GM23248 (cell line): ENCODE results near the gene AKNA. TPM values are rescaled to one million over a fixed set of nuclear protein-coding genes. Genes with fewer than 3 reads are reported as not detected.
A peak's percentile ranks its signal among the peaks of the same experiment; 100 is the strongest.

Experiments
- DNase-seq: peaks from one replicate; pipeline ENCODE4 v3.0.0-alpha.2; 2015
- H2AFZ ChIP-seq: fragments of 200-600 bp; sonication (generic); 2 replicates; pipeline ENCODE4 v1.6.1; 2016; ENCODE audit warnings: antibody characterized with exemption
- H3F3A ChIP-seq: fragments of 200-600 bp; sonication (generic); 2 replicates; pipeline ENCODE4 v1.6.1; 2016; ENCODE audit warnings: mild to moderate bottlenecking, antibody characterized with exemption, mixed run types; ENCODE audit not compliant: insufficient read depth
- H3K27ac ChIP-seq: fragments of 200-600 bp; sonication (generic); 2 replicates; pipeline ENCODE4 v1.5.1; 2016; ENCODE audit warnings: mild to moderate bottlenecking
- H3K27me3 ChIP-seq: fragments of 200-600 bp; sonication (generic); replicated peaks from 2 replicates; pipeline ENCODE4 v1.6.1; 2016; ENCODE audit warnings: mild to moderate bottlenecking; ENCODE audit not compliant: insufficient read depth
- H3K36me3 ChIP-seq: fragments of 200-600 bp; sonication (generic); 2 replicates; pipeline ENCODE4 v1.6.1; 2016; ENCODE audit warnings: low read depth, mild to moderate bottlenecking
- H3K4me1 ChIP-seq: fragments of 200-600 bp; sonication (generic); 2 replicates; pipeline ENCODE4 v1.6.1; 2016; ENCODE audit warnings: mild to moderate bottlenecking; ENCODE audit not compliant: insufficient read depth
- H3K4me2 ChIP-seq: fragments of 200-600 bp; sonication (generic); one replicate; pipeline ENCODE4 v1.6.1; 2016; ENCODE audit warnings: mild to moderate bottlenecking; ENCODE audit not compliant: unreplicated experiment
- H3K4me3 ChIP-seq: fragments of 200-600 bp; sonication (generic); 2 replicates; pipeline ENCODE4 v1.5.1; 2016; ENCODE audit warnings: mild to moderate bottlenecking
- H3K79me2 ChIP-seq: fragments of 200-600 bp; sonication (generic); 2 replicates; pipeline ENCODE4 v1.6.1; 2016; ENCODE audit warnings: mild to moderate bottlenecking; ENCODE audit not compliant: insufficient read depth
- H3K9ac ChIP-seq: fragments of 200-600 bp; sonication (generic); 2 replicates; pipeline ENCODE4 v1.6.1; 2016; ENCODE audit warnings: mild to moderate bottlenecking
- H3K9me2 ChIP-seq: fragments of 200-600 bp; sonication (generic); 2 replicates; pipeline ENCODE4 v1.6.1; 2016; ENCODE audit warnings: mixed run types, mild to moderate bottlenecking, moderate library complexity; ENCODE audit not compliant: insufficient read depth
- H3K9me3 ChIP-seq: fragments of 200-600 bp; sonication (generic); one replicate; pipeline ENCODE4 v1.6.1; 2017; ENCODE audit warnings: low read depth
- H4K20me1 ChIP-seq: fragments of 200-600 bp; sonication (generic); 2 replicates; pipeline ENCODE4 v1.6.0; 2016; ENCODE audit not compliant: insufficient read depth
- EZH2 ChIP-seq: fragments of 200-600 bp; sonication (generic); IDR thresholded peaks from 2 replicates; pipeline ENCODE4 v1.6.1; 2018; ENCODE audit warnings: antibody characterized with exemption, mild to moderate bottlenecking; ENCODE audit not compliant: insufficient read depth, poor library complexity, severe bottlenecking
- EZH2phosphoT487 ChIP-seq: fragments of 200-600 bp; sonication (generic); IDR thresholded peaks from 2 replicates; pipeline ENCODE4 v1.6.1; 2018; ENCODE audit warnings: antibody characterized with exemption, moderate library complexity, mild to moderate bottlenecking, low read depth; ENCODE audit not compliant: insufficient read depth
- WGBS, 2 experiments: methylation state at CpG; one replicate each; pipeline ENCODE4 v1.1.6; 2015 to 2017; ENCODE audit warnings: low lambda C conversion rate in 2 of 2, low coverage in 1 of 2; ENCODE audit errors: missing lambda C conversion rate in 2 of 2; 5-methylcytosine and 5-hydroxymethylcytosine counted together
- in situ Hi-C: fragments of 300-500 bp; cut with MboI; formaldehyde crosslinking; loops from 2 replicates; pipeline ENCODE4 v1.15.0; 2020
- polyA plus RNA-seq: library from polyadenylated mRNA; unstranded; fragments of >200 nt; fragmentation: Nextera tagmentation; extraction: Ambion mirVana; gene quantifications from 2 replicates; pipeline ENCODE4 v1.2.1, GENCODE V29; 2016
- total RNA-seq: library from RNA; depleted of rRNA; stranded (reverse); fragments of >200 nt; shearing (Covaris generic); gene quantifications from 2 replicates; pipeline ENCODE4 v1.2.3, GENCODE V29; 2014

Gene AKNA
- total and polyA plus RNA-seq, 2 experiments from 2014 or later: 1.8 to 6.6 TPM

GRCh38 chr9:114416290-114416689 lies 28.5 kb upstream of the AKNA start:
- H3K9me2 ChIP-seq: no peaks in the 10 kb centered on the region
- no peaks in the 10 kb centered on the region for H3K79me2 ChIP-seq
- in situ Hi-C loops: no loop called here
- no peaks in the 10 kb centered on the region for H3K36me3 ChIP-seq
- WGBS, 2 experiments: 83 to 86% methylated on average over 5 of the region's 5 CpGs
- H2AFZ ChIP-seq: no peak overlapping the region
- H4K20me1 ChIP-seq: no peaks in the 10 kb centered on the region
- H3K9me3 ChIP-seq: no peaks in the 10 kb centered on the region
- H3K4me2 ChIP-seq: no peak overlapping the region
- H3K9ac ChIP-seq: no peak overlapping the region
- DNase-seq: no peak
- H3K27ac ChIP-seq: no peak overlapping the region
- TF ChIP-seq EZH2phosphoT487 (no peak), EZH2 (no peak)
- no peaks in the 10 kb centered on the region for H3F3A ChIP-seq
- H3K4me3 ChIP-seq: no peak overlapping the region
- peaks cover 15% of the 10 kb centered on the region; the same call in 1 of the 2 replicates for H3K4me1 ChIP-seq
- H3K27me3 ChIP-seq: no peaks in the 10 kb centered on the region; the same call in 1 of the 2 replicates

DNA sequence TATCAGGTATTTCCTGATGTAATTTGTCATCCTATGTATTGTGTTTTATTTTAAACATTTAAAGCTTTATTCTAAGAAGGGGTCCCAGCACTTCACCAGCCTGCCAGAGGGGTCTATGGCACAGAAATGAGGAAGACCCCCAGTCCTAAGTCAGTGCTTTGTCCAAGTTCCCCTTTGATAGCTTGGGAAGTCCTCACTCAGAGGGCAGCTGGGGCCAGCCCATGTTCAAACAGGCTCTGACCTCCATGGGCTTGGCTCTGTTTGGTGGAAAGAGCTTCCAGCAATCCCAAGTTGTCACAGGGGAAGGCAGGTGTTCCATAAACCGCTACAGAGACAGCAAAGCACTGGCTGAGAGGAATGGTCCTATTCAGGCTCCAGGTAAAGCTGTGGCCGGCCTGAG lies 26.6 kb upstream of the AKNA start:
- Histone ChIP-seq H3K4me3 (no peak overlapping the region), H3K27ac (no peak overlapping the region), H3K9me3 (no peaks in the 10 kb centered on the region), H3K79me2 (no peaks in the 10 kb centered on the region), H3K4me1 (peaks cover 15% of the 10 kb centered on the region; the same call in 1 of the 2 replicates), H3F3A (no peaks in the 10 kb centered on the region), H4K20me1 (no peaks in the 10 kb centered on the region), H3K36me3 (no peaks in the 10 kb centered on the region), H3K4me2 (no peak overlapping the region), H3K27me3 (no peaks in the 10 kb centered on the region; the same call in 1 of the 2 replicates), H3K9me2 (no peaks in the 10 kb centered on the region), H3K9ac (no peak overlapping the region), H2AFZ (no peak overlapping the region)
- in situ Hi-C loops: no loop called here
- DNase-seq: no peak
- TF ChIP-seq EZH2 (no peak), EZH2phosphoT487 (no peak)
- WGBS, 2 experiments: 88 to 95% methylated on average over 2 of the region's 2 CpGs

DNA sequence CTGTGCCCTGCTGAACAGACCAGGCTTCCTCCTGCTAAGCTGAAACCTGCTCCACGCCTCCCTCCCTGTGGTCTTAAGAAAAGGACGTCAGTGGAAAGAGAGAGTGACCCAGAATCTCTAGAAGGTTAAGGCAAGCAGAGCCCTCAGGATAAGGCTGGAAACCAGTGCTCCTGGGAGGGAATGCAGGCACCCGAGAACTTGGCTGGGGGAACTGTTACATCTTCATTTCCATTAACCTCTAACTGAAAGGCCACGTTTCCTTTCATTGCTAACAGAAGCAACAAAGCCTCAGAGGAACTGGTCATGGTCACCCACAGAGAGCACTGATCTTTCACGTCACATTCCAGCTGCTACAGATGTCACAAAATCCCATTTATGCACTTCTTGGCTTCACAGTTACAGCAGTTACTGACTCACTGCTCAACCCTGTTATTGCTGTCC lies 26.1 kb upstream of the AKNA start:
- in situ Hi-C loops: no loop called here
- H3K4me2 ChIP-seq: no peak overlapping the region

GRCh38 chr9:114412048-114412683 lies 24.4 kb upstream of the AKNA start:
- in situ Hi-C loops: no loop called here
- 86 to 95% methylated on average over 12 of the region's 12 CpGs for WGBS, 2 experiments
- Histone ChIP-seq H3K4me2 (no peak overlapping the region), H3K36me3 (no peaks in the 10 kb centered on the region), H4K20me1 (no peaks in the 10 kb centered on the region), H3K4me1 (peaks cover 8% of the 10 kb centered on the region; the same call in 1 of the 2 replicates), H3K9me2 (no peaks in the 10 kb centered on the region), H3K9ac (no peak overlapping the region), H2AFZ (no peak overlapping the region), H3K27me3 (no peaks in the 10 kb centered on the region), H3K27ac (no peak overlapping the region), H3K79me2 (no peaks in the 10 kb centered on the region), H3K4me3 (no peak overlapping the region), H3F3A (no peaks in the 10 kb centered on the region), H3K9me3 (no peaks in the 10 kb centered on the region)
- TF ChIP-seq EZH2phosphoT487 (no peak), EZH2 (no peak)
- no peak for DNase-seq

More for the DNA sequence above, 26.1 kb upstream of the AKNA start:
- H3K36me3 ChIP-seq: no peaks in the 10 kb centered on the region
- no peaks in the 10 kb centered on the region for H3F3A ChIP-seq
- no peaks in the 10 kb centered on the region for H3K9me2 ChIP-seq
- no peaks in the 10 kb centered on the region for H3K27me3 ChIP-seq
- peaks cover 15% of the 10 kb centered on the region; the same call in 1 of the 2 replicates for H3K4me1 ChIP-seq
- TF ChIP-seq EZH2phosphoT487 (no peak), EZH2 (no peak)
- no peak overlapping the region for H3K4me3 ChIP-seq
- no peaks in the 10 kb centered on the region for H3K9me3 ChIP-seq
- no peaks in the 10 kb centered on the region for H3K79me2 ChIP-seq
- H3K27ac ChIP-seq: no peak overlapping the region
- no peak overlapping the region for H2AFZ ChIP-seq
- no peaks in the 10 kb centered on the region for H4K20me1 ChIP-seq
- whole genome bisulfite sequencing, 2 experiments: 46 to 54% methylated on average over 5 of the region's 5 CpGs
- DNase-seq: peak; percentile 64
- no peak overlapping the region for H3K9ac ChIP-seq
